Common myeloid progenitor, CD34-positive (primary cell): ENCODE results near the gene SUN3.
"Not testable (repeated sequence)": the region's sequence is repeated elsewhere in the genome, so short reads cannot be mapped to it uniquely, and the experiment has no call there.

ENCODE experiments used
- CTCF ChIA-PET: fragments of 350-600 bp; sonication (Branson Sonifier 250); formaldehyde crosslinking; loops from one replicate; lab custom pipeline; 2021; ENCODE audit warnings: antibody characterized with exemption; lab: Charles Lee
- POLR2A ChIA-PET: fragments of 350-600 bp; sonication (Branson Sonifier 250); formaldehyde crosslinking; loops from one replicate; lab custom pipeline; 2021; ENCODE audit warnings: antibody characterized with exemption; lab: Charles Lee
- DNase-seq, 3 donors: peaks; one replicate each; pipeline versions ENCODE4 v3.0.0 to v3.0.0-alpha.2; 2013
- H3K27ac ChIP-seq, 2 experiments: 1 replicate in 1 of 2; 2 replicates in 1 of 2; pipeline ENCODE4 v1.7.0; 2013; ENCODE audit warnings: inconsistent platforms in 2 of 2, low read length in 2 of 2, mild to moderate bottlenecking in 2 of 2, low read depth in 1 of 2, moderate library complexity in 1 of 2; ENCODE audit not compliant: severe bottlenecking in 2 of 2, insufficient read depth in 1 of 2, poor library complexity in 1 of 2
- H3K27me3 ChIP-seq, 5 experiments: replicated peaks in 2 of 5; 1 replicate in 3 of 5; 2 replicates in 2 of 5; pipeline versions ENCODE4 v1.6.1 to v1.7.0; 2013; ENCODE audit warnings: low read length in 4 of 5, mild to moderate bottlenecking in 2 of 5, moderate library complexity in 2 of 5, inconsistent platforms in 1 of 5; ENCODE audit not compliant: insufficient read depth in 5 of 5, control insufficient read depth in 4 of 5
- H3K36me3 ChIP-seq, 4 experiments: 1 replicate in 2 of 4; 2 replicates in 2 of 4; pipeline versions ENCODE4 v1.6.1 to v1.7.0; 2013; ENCODE audit warnings: low read length in 3 of 4, control low read depth in 1 of 4, mild to moderate bottlenecking in 1 of 4; ENCODE audit not compliant: control insufficient read depth in 4 of 4, insufficient read depth in 4 of 4
- H3K4me1 ChIP-seq, 4 experiments: 1 replicate in 3 of 4; 2 replicates in 1 of 4; pipeline versions ENCODE4 v1.6.1 to v1.7.1; 2013; ENCODE audit warnings: low read length in 3 of 4, mild to moderate bottlenecking in 3 of 4, control low read depth in 1 of 4, inconsistent platforms in 1 of 4, moderate library complexity in 1 of 4; ENCODE audit not compliant: control insufficient read depth in 4 of 4, insufficient read depth in 4 of 4; ENCODE audit errors: control extremely low read depth in 1 of 4
- H3K4me3 ChIP-seq, 7 experiments: 1 replicate in 4 of 7; 2 replicates in 3 of 7; pipeline versions ENCODE4 v1.5.1 to v1.7.0; 2013; ENCODE audit warnings: mild to moderate bottlenecking in 7 of 7, low read length in 6 of 7, moderate library complexity in 6 of 7, inconsistent platforms in 2 of 7, low read depth in 2 of 7, control low read depth in 1 of 7; ENCODE audit not compliant: insufficient read depth in 4 of 7, control insufficient read depth in 1 of 7; ENCODE audit errors: extremely low read depth in 1 of 7
- H3K9me3 ChIP-seq, 5 experiments: 1 replicate in 4 of 5; 2 replicates in 1 of 5; pipeline versions ENCODE4 v1.6.1 to v1.7.1; 2013; ENCODE audit warnings: low read length in 4 of 5, mild to moderate bottlenecking in 2 of 5, inconsistent platforms in 1 of 5, low read depth in 1 of 5, moderate library complexity in 1 of 5; ENCODE audit not compliant: control insufficient read depth in 4 of 5, insufficient read depth in 2 of 5; ENCODE audit errors: control extremely low read depth in 1 of 5
- WGBS: methylation state at CpG from one replicate; pipeline ENCODE4 v1.1.5; 2013; ENCODE audit not compliant: insufficient coverage; 5-methylcytosine and 5-hydroxymethylcytosine counted together

SUN3 gene

DNA sequence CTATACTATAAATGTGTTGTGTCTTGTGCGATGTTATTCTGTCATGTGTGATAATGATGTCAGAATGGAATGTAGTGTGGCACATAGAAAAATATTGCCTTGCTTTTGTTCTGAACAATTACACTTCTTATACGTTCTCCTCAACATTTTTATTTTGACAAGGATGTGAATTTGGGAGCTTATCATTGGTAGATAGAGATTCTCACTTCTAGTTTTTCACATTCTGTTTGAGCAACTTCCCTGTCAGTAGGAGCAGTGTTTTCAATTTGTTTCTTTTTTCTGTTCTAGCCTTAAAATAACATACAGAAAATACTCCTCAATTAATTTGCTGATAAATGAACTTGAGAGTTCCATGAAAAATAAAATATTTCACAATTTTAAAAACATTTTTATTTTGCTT is 17.6 kb downstream of the SUN3 start:
- POLR2A ChIA-PET: no interaction called here
- H3K27me3 ChIP-seq: no peaks in the 10 kb centered on the region
- no peak for DNase-seq
- WGBS: no CpG with 5 or more reads among the region's 2 CpGs
- peaks cover 0 to 5% (median 0%) of the 10 kb centered on the region in 4 experiments for H3K4me1 ChIP-seq
- no peaks in the 10 kb centered on the region for H3K9me3 ChIP-seq
- no peak overlapping the region for H3K27ac ChIP-seq
- no peaks in the 10 kb centered on the region for H3K36me3 ChIP-seq
- no peak overlapping the region for H3K4me3 ChIP-seq
- CTCF ChIA-PET: no interaction called here

DNA sequence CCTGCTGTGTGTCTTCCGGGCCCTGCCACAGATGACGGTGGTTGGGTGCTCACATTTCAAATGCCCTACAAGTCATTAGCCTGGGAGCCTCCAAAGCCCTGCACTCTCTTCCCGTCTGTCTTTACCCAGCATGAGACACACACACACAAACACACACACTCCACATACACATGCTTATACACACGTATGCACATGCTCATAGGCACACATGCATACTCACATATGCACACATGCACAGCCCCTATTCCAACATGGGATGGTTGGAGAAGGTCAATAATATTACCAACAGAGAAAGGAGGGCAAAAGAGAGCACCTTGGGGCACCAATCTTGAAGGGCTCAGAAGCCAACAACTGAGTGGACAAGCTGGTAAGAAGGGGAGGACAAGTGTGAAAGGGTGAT is 19.0 kb downstream of the SUN3 start:
- no peak for DNase-seq
- CTCF ChIA-PET: no interaction called here
- H3K27me3 ChIP-seq: no peaks in the 10 kb centered on the region
- H3K4me1 ChIP-seq: peaks cover 0 to 5% (median 0%) of the 10 kb centered on the region in 4 experiments
- H3K9me3 ChIP-seq: no peaks in the 10 kb centered on the region
- no peak overlapping the region for H3K27ac ChIP-seq
- 100% methylated on average over 3 of the region's 4 CpGs for WGBS
- no peaks in the 10 kb centered on the region for H3K36me3 ChIP-seq
- no peak overlapping the region for H3K4me3 ChIP-seq
- POLR2A ChIA-PET: interaction anchor here (0.5 kb wide), 1 partner anchor 128 kb away, joined by 3 read pairs; no protein-coding TSS in a partner anchor

DNA sequence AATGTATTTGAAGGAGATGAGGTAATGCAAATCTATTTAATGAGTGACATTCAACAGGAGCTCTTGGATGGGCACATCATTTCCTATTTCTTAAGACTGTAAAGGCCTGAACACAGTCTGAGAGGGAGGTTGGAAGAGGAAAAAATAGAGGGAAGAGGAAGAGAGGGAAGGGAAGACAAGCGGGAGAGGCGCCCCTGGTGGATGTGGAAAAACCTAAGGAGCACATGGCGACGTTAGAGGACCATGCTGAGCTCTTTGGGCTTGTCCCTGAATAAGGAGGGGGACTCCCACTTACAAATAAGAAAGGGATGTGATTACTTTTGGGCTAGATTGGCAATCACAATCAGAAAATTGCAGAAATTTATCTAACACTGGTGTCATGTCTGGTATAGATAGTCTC is 19.6 kb downstream of the SUN3 start:
- ChIA-PET CTCF (no interaction called here), POLR2A (interaction anchor here (0.5 kb wide), 1 partner anchor 129 kb away, joined by 3 read pairs; no protein-coding TSS in a partner anchor)
- H3K4me1 ChIP-seq: peaks cover 0 to 8% (median 6%) of the 10 kb centered on the region in 4 experiments
- 100% methylated on average over 2 of the region's 4 CpGs for WGBS
- DNase-seq: no peak
- H3K27me3 ChIP-seq: no peaks in the 10 kb centered on the region
- no peak overlapping the region for H3K4me3 ChIP-seq
- H3K36me3 ChIP-seq: no peaks in the 10 kb centered on the region
- no peaks in the 10 kb centered on the region for H3K9me3 ChIP-seq
- H3K27ac ChIP-seq: no peak overlapping the region

DNA sequence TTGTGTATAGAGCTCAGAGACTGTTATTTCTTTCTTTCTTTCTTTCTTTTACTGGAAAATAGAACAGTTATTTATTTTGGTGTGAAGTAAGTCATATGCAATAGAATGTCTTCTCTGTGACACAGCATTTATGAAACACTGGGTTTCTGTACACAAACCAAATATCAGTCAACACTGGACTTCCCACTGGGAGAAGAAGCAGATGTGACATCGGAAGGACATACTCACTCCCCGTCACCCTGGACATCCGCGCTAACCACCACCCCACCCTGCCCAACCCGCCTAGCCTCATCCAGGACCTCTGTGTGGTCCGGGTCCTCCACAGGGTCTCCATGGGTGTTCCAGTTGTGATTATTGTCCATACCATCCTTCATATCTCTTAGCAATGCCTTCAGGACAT is 22.0 kb downstream of the SUN3 start:
- H3K36me3 ChIP-seq: no peaks in the 10 kb centered on the region
- H3K27me3 ChIP-seq: no peaks in the 10 kb centered on the region
- H3K27ac ChIP-seq: no peak overlapping the region
- DNase-seq: no peak
- H3K4me1 ChIP-seq: peaks cover 3 to 9% (median 6%) of the 10 kb centered on the region in 4 experiments
- POLR2A ChIA-PET: no interaction called here
- WGBS: 87% methylated on average over 6 of the region's 6 CpGs
- CTCF ChIA-PET: interaction anchor here (1.3 to 3.6 kb wide), 3 partner anchors 15 to 102 kb away, joined by 3 to 7 read pairs (median 7); no protein-coding TSS in a partner anchor
- H3K9me3 ChIP-seq: no peaks in the 10 kb centered on the region
- no peak overlapping the region for H3K4me3 ChIP-seq

DNA sequence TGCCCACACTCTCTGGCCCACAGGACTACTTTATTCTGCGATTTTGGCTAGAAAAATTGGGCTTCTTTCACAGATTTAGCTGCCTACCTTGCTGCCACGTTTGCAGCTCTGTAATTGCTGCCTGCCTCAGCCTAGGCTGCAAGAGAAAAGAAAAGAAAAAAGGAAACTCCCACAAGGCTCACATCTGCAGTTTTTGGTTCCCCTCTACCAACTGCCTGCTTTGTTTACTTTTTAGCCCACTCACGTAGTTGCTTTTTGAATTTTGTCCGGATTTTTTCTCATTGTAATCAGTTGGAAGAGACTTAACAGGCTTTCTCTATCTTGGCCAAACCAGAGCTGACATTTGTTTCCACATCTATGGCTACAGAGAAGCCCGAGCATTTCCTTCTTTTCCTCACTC is 24.3 kb downstream of the SUN3 start:
- POLR2A ChIA-PET: no interaction called here

DNA sequence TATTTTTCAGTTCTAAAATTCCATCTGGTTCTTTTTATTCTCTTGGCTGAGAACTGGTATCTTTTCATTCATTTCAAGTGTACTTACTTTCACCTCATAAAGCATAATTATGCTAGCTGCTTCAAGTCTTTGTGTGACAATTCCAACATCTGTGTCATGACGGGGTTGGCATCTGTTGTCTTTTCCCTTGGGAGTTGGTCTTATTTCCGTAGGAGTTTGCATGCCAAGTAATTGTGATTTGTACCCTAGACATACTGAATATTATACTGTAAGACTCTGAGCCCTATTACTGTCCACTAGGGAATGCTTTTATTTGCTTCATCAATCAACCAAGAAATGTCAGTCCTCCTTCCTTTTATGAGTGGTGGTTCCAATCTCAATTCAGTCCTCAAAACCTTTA is 24.9 kb downstream of the SUN3 start:
- WGBS: 100% methylated on average over 1 of the region's 2 CpGs
- Histone ChIP-seq H3K9me3 (no peaks in the 10 kb centered on the region), H3K27ac (no peak overlapping the region), H3K4me1 (peaks cover 3 to 7% (median 6%) of the 10 kb centered on the region in 4 experiments), H3K4me3 (no peak overlapping the region), H3K27me3 (no peaks in the 10 kb centered on the region), H3K36me3 (no peaks in the 10 kb centered on the region)
- ChIA-PET POLR2A (no interaction called here), CTCF (interaction anchor here (0.7 to 3.6 kb wide), 2 partner anchors 16 to 105 kb away, joined by 3 to 7 read pairs; no protein-coding TSS in a partner anchor)
- no peak for DNase-seq

More for the DNA sequence above, 24.3 kb downstream of the SUN3 start:
- peak overlapping the region in 1 of 7 experiments; percentile 1 for H3K4me3 ChIP-seq
- peak in 2 of 3 donors; percentile 13 to 19 for DNase-seq
- peaks cover 3 to 9% (median 6%) of the 10 kb centered on the region in 4 experiments for H3K4me1 ChIP-seq
- H3K27me3 ChIP-seq: no peaks in the 10 kb centered on the region
- 33% methylated on average over 4 of the region's 5 CpGs for WGBS
- H3K27ac ChIP-seq: no peak overlapping the region
- CTCF ChIA-PET: interaction anchor here (0.7 to 3.6 kb wide), 2 partner anchors 16 to 104 kb away, joined by 3 to 7 read pairs; no protein-coding TSS in a partner anchor
- H3K9me3 ChIP-seq: no peaks in the 10 kb centered on the region
- H3K36me3 ChIP-seq: no peaks in the 10 kb centered on the region

DNA sequence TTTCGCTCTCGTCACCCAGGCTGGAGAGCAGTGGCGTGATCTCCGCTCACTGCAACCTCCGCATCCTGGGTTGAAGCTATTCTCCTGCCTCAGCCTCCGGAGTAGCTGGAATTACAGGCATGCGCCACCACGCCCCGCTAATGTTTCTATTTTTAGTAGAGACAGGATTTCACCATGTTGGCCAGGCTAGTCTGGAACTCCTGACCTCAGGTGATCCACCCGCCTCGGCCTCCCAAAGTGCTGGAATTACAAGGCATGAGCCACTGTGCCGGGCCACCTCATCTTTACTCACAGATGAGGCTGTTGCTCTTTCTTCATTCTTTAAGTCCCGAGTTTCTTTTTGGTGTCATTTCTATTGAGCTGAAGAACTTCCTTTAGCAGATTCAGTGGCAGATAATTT is 28.7 kb downstream of the SUN3 start:
- CTCF ChIA-PET: interaction anchor here (1.3 to 2.4 kb wide), 4 partner anchors 9 to 106 kb away, joined by 3 to 12 read pairs (median 4); no protein-coding TSS in a partner anchor
- H3K36me3 ChIP-seq, H3K4me3 ChIP-seq, H3K4me1 ChIP-seq, H3K27me3 ChIP-seq, DNase-seq, H3K27ac ChIP-seq, POLR2A ChIA-PET, H3K9me3 ChIP-seq: not testable (repeated sequence)
- 96% methylated on average over 13 of the region's 13 CpGs for WGBS
